BE2C (cell line): ENCODE data around the gene OR5K4.
"Not testable (repeated sequence)": the region's sequence is repeated elsewhere in the genome, so short reads cannot be mapped to it uniquely, and the experiment has no call there.

Source experiments
- DNase-seq: peaks from one replicate; pipeline ENCODE4 v3.0.0-alpha.2; 2020
- H3K27me3 ChIP-seq: fragments of 250-450 bp; sonication (Bioruptor Pico); 2 replicates; pipeline ENCODE4 v1.5.1; 2020; ENCODE audit warnings: mild to moderate bottlenecking
- H3K36me3 ChIP-seq: fragments of 250-450 bp; sonication (Bioruptor Pico); 2 replicates; pipeline ENCODE4 v1.5.1; 2020; ENCODE audit warnings: mild to moderate bottlenecking
- H3K4me1 ChIP-seq: fragments of 250-450 bp; sonication (Bioruptor Pico); 2 replicates; pipeline ENCODE4 v1.5.1; 2020
- H3K4me3 ChIP-seq: 2 replicates; pipeline ENCODE4 v1.5.1; 2011; ENCODE audit warnings: low read depth, low read length
- H3K9me3 ChIP-seq: fragments of 250-450 bp; sonication (Bioruptor Pico); 2 replicates; pipeline ENCODE4 v1.5.1; 2020
- CTCF ChIP-seq: IDR thresholded peaks from 2 replicates; pipeline ENCODE4 v1.5.1; 2012; ENCODE audit warnings: mild to moderate bottlenecking, low read depth, low read length

OR5K4 gene

GRCh38 chr3:98388147-98388546 lies 34.5 kb downstream of the OR5K4 start:
- peaks cover 12% of the 10 kb centered on the region; the same call in 1 of the 2 replicates for H3K27me3 ChIP-seq
- no peak for DNase-seq
- H3K36me3 ChIP-seq = no peaks in the 10 kb centered on the region
- no peak for TF ChIP-seq CTCF
- H3K4me3 ChIP-seq = no peak overlapping the region
- no peaks in the 10 kb centered on the region for H3K4me1 ChIP-seq
- H3K9me3 ChIP-seq = no peaks in the 10 kb centered on the region

- no peak within 1 kb of the TSS for H3K4me3 ChIP-seq
- no peak for TF ChIP-seq CTCF
- H3K9me3 ChIP-seq = no peaks in the 10 kb centered on the region
- peaks cover 12% of the 10 kb centered on the region; the same call in 1 of the 2 replicates for H3K27me3 ChIP-seq
- no peak for DNase-seq
- H3K4me1 ChIP-seq = no peaks in the 10 kb centered on the region
- H3K36me3 ChIP-seq = no peaks in the 10 kb centered on the region
Observed at GRCh38 chr3:98390366-98390765, 36.7 kb downstream of the OR5K4 start, which contains the start of gene OR5K3. TSS of gene OR5K3 (plus strand) at chr3:98390666. CDS start at chr3:98390666, 0 bp downstream.

DNA sequence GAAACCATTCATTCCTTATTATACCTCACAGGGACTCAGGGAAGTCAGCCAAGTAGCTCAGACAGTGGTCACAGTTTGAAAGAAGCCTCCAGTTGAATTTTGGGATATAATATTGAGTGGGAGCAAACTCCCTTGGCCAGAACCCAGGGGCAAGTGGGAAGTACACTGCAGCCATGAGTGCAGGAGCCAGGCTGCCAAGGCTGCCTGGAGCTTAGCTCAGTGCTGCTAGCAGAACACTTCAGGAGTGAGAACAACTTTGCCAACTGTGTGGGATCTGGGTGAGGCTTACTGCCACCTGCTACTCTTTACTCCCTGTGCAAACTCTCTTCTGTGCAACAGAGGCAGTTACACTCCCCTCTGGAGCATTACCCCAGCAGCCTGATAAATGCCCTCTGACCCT lies 41.4 kb downstream of the OR5K4 start:
- Histone ChIP-seq H3K36me3 (no peaks in the 10 kb centered on the region), H3K27me3 (0 out of 2 replicates have a peak, but pooled peaks cover 5% of the 10 kb centered on the region), H3K9me3 (no peaks in the 10 kb centered on the region), H3K4me1 (no peaks in the 10 kb centered on the region), H3K4me3 (no peak overlapping the region)
- TF ChIP-seq CTCF = no peak
- DNase-seq = no peak

DNA sequence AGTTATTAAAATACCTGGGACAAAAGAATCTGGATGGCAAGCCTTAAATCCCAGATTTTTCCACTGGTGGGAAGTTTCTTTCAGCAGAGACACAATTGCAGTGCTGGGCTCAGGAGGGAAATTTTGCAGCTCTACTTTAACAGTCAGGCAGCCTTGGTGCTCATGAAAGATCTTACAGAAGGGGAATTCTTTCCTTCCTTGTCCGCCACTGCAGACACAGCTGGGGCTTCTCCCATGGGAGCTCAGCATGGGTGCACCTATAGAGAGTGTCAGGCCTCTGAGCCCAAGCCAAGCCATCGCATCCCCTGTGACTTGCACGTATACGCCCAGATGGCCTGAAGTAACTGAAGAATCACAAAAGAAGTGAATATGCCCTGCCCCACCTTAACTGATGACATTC lies 42.8 kb downstream of the OR5K4 start:
- not testable (repeated sequence) for H3K4me1 ChIP-seq, H3K27me3 ChIP-seq, H3K4me3 ChIP-seq, DNase-seq, H3K36me3 ChIP-seq, H3K9me3 ChIP-seq

GRCh38 chr3:98398513-98398912 lies 44.9 kb downstream of the OR5K4 start:
- H3K4me1 ChIP-seq = no peaks in the 10 kb centered on the region
- no peaks in the 10 kb centered on the region for H3K36me3 ChIP-seq
- H3K4me3 ChIP-seq = no peak overlapping the region
- no peaks in the 10 kb centered on the region for H3K27me3 ChIP-seq
- TF ChIP-seq CTCF = no peak
- H3K9me3 ChIP-seq = no peaks in the 10 kb centered on the region
- DNase-seq = no peak

- H3K9me3 ChIP-seq = no peaks in the 10 kb centered on the region; the same call in 1 of the 2 replicates
Observed at GRCh38 chr3:98402507-98402906, 48.9 kb downstream of the OR5K4 start.

More at GRCh38 chr3:98402507-98402906, 48.9 kb downstream of the OR5K4 start:
- DNase-seq = no peak
- TF ChIP-seq CTCF = no peak
- Histone ChIP-seq H3K4me1 (no peaks in the 10 kb centered on the region), H3K4me3 (no peak overlapping the region), H3K27me3 (no peaks in the 10 kb centered on the region), H3K36me3 (no peaks in the 10 kb centered on the region)
